ENCODE results near the gene SLC25A26.
"Not testable (repeated sequence)": the region's sequence is repeated elsewhere in the genome, so short reads cannot be mapped to it uniquely, and the experiment has no call there.

SLC25A26 gene

GRCh38 chr3:66298591-66298990 lies 77.8 kb downstream of the SLC25A26 start:
- no peaks in the 10 kb centered on the region for H3K27me3 Mint-ChIP-seq (ENCODE audit: low read depth, poor library complexity)
- TF ChIP-seq CTCF (IDR thresholded peaks at IDR 0.05) = no peak
- H3K9me3 Mint-ChIP-seq = no peaks in the 10 kb centered on the region
- peaks cover 36% of the 10 kb centered on the region for H3K4me1 Mint-ChIP-seq
- no peak overlapping the region for H3K27ac Mint-ChIP-seq
- no peak for DNase-seq
- H3K4me3 Mint-ChIP-seq = no peak overlapping the region
- no peaks in the 10 kb centered on the region for H3K36me3 Mint-ChIP-seq (ENCODE audit: low read depth)

DNA sequence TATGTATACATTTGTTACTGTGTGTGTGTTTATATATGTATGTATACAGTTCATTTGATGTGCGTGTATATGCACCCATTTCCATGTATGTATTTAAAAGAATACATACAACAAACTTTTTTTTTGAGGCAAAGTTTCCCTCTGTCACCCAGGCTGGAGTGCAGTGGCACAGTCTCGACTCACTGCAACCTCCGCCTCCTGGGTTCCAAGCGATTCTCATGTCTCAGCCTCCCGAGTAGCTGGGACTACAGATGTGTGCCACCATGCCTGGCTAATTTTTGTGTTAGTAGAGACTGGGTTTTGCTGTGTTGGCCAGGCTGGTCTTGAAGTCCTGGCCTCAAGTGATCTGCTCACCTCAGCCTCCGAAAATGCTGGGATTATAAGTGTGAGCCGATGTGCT lies 78.3 kb downstream of the SLC25A26 start:
- H3K4me3 Mint-ChIP-seq; H3K9me3 Mint-ChIP-seq; H3K27me3 Mint-ChIP-seq (ENCODE audit: low read depth, poor library complexity); DNase-seq; H3K36me3 Mint-ChIP-seq (ENCODE audit: low read depth); H3K27ac Mint-ChIP-seq: not testable (repeated sequence)
- H3K4me1 Mint-ChIP-seq = peaks cover 36% of the 10 kb centered on the region

DNA sequence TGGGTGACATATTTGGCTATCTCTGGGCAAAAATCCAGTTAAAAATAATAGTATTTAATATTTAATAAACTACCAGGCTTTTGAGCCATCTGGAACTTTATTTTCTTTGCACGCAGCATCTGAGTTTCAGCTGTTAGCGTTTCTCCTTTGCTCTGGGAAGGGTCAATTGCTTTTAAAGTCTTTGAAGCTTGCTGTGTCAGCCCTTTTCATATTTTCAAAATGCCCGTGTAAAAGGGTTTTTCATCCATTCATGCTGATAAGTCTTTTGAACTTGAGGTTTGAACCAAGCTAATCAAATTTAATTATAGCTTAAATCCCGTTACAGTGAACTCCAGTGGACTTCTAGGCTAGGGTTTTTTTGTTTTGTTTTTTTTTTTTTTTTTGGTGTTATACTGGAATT lies 79.1 kb downstream of the SLC25A26 start:
- Mint-ChIP-seq H3K4me1 (peaks cover 31% of the 10 kb centered on the region), H3K27ac (no peak overlapping the region)
- DNase-seq = no peak

DNA sequence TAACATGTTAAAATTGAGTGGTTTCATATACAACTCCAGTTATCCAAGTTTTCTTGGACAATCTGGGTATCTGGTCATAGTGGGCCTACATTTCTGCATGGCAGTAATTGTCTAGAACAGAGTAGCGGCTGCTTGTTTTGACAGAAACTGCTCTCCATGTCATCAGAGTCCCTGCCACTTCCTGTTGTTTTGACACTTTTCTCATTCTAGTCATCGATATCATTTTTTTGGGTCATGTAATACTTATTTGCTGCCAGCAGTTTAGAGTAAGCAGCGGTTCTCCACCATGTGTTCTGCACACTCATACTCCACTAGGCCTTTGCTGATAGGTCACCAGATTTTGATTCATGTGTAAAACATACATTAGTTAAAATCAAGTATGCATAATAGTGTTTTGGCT lies 81.5 kb downstream of the SLC25A26 start:
- H3K36me3 Mint-ChIP-seq (ENCODE audit: low read depth) = peaks cover 8% of the 10 kb centered on the region
- H3K4me3 Mint-ChIP-seq = no peak overlapping the region
- no peak for DNase-seq
- TF ChIP-seq CTCF (IDR thresholded peaks at IDR 0.05) = no peak
- H3K27ac Mint-ChIP-seq = no peak overlapping the region
- H3K27me3 Mint-ChIP-seq (ENCODE audit: low read depth, poor library complexity) = no peaks in the 10 kb centered on the region
- peaks cover 7% of the 10 kb centered on the region for H3K9me3 Mint-ChIP-seq
- H3K4me1 Mint-ChIP-seq = peaks cover 30% of the 10 kb centered on the region

More for the DNA sequence above, 79.1 kb downstream of the SLC25A26 start:
- Mint-ChIP-seq H3K4me3 (no peak overlapping the region), H3K36me3 (ENCODE audit: low read depth) (no peaks in the 10 kb centered on the region), H3K9me3 (no peaks in the 10 kb centered on the region), H3K27me3 (ENCODE audit: low read depth, poor library complexity) (no peaks in the 10 kb centered on the region)
- no peak for TF ChIP-seq CTCF (IDR thresholded peaks at IDR 0.05)

GRCh38 chr3:66303491-66303901 lies 82.7 kb downstream of the SLC25A26 start:
- Mint-ChIP-seq H3K27ac (peak overlapping the region; percentile 92), H3K27me3 (ENCODE audit: low read depth, poor library complexity) (no peaks in the 10 kb centered on the region), H3K36me3 (ENCODE audit: low read depth) (peaks cover 11% of the 10 kb centered on the region), H3K9me3 (peaks cover 7% of the 10 kb centered on the region), H3K4me3 (no peak overlapping the region), H3K4me1 (peaks cover 19% of the 10 kb centered on the region)
- TF ChIP-seq CTCF (IDR thresholded peaks at IDR 0.05) = no peak
- DNase-seq = no peak

- peaks cover 12% of the 10 kb centered on the region for H3K4me1 Mint-ChIP-seq
- no peak for TF ChIP-seq CTCF (IDR thresholded peaks at IDR 0.05)
- no peak for DNase-seq
- H3K27ac Mint-ChIP-seq = peak overlapping the region; percentile 50
- H3K27me3 Mint-ChIP-seq (ENCODE audit: low read depth, poor library complexity) = no peaks in the 10 kb centered on the region
- H3K4me3 Mint-ChIP-seq = no peak overlapping the region
- peaks cover 11% of the 10 kb centered on the region for H3K36me3 Mint-ChIP-seq (ENCODE audit: low read depth)
- peaks cover 7% of the 10 kb centered on the region for H3K9me3 Mint-ChIP-seq
Observed at GRCh38 chr3:66304293-66304692, 83.5 kb downstream of the SLC25A26 start.

DNA sequence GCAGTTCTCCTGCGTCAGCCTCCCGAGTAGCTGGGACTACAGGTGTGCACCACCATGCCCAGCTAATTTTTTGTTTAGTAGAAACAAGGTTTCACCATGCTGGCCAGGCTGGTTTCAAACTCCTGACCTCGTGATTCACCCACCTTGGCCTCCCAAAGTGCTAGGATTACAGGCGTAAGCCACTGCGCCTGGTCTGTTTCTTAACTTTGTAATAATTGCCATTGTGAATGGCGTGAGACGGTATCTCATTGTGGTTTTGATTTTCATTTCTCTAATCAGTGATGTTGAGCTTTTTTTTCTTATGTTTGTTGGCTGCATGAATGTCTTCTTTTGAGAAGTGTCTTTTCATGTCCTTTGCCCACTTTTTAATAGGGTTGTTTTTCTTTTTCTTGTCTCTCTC lies 85.3 kb downstream of the SLC25A26 start:
- H3K4me1 Mint-ChIP-seq; H3K27ac Mint-ChIP-seq; DNase-seq; H3K9me3 Mint-ChIP-seq; H3K4me3 Mint-ChIP-seq; H3K27me3 Mint-ChIP-seq (ENCODE audit: low read depth, poor library complexity): not testable (repeated sequence)
- peaks cover 11% of the 10 kb centered on the region for H3K36me3 Mint-ChIP-seq (ENCODE audit: low read depth)

GRCh38 chr3:66306991-66307390 lies 86.2 kb downstream of the SLC25A26 start:
- H3K27me3 Mint-ChIP-seq (ENCODE audit: low read depth, poor library complexity); H3K27ac Mint-ChIP-seq; DNase-seq; H3K4me1 Mint-ChIP-seq; H3K9me3 Mint-ChIP-seq; H3K4me3 Mint-ChIP-seq: not testable (repeated sequence)
- peaks cover 11% of the 10 kb centered on the region for H3K36me3 Mint-ChIP-seq (ENCODE audit: low read depth)
